ENCODE results near the gene BPIFB3. TPM values are rescaled to one million over a fixed set of nuclear protein-coding genes. Genes with fewer than 3 reads are reported as not detected.

BPIFB3 gene
- total RNA-seq, 1 donor, result not detected

DNA sequence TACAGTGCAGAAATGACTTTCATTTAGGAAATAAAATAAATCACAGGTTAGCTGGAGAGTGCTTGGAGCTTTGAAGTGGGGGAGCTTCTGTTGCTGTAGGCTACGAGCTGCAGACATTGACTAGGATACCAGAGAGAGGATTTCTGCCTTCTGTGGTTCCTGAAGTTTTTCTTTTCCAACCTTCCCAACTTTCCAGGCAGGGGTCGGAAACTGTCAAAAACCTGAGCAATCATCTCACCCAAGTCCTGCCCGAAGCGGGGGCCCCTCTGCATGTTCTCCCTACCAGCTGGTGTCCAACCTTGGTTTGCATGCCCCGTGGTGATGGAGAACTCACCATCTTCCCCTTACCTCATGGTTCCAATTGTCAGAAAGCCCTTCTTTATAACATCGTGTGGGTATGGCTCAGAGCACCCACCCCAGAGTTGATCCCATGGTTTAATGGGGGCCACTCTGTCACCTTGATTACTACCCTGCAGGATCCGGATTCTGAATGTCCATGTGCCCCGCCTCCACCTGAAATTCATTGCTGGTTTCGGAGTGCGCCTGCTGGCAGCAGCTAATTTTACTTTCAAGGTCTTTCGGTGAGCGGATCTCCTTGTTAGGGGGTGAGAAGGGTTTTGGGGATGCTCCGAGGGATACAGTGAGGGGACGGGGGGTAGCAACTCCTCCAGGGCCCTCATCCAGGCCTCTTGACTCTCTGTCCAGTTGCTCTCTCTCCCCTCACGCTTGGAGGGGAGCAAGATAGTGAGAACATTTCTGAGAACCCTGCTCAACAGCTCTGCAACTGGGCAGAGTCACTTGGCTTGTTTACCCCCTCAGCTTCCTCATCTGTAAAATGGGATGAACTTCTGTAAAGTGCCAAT, 41.1 kb upstream of the BPIFB3 start:
- H3K4me3 ChIP-seq (ENCODE audit: low read depth, low read length), result no peak overlapping the region
- no peak for DNase-seq (ENCODE audit: low read depth)
- no peak for TF ChIP-seq CTCF (IDR thresholded peaks at IDR 0.05; ENCODE audit: insufficient read depth, low read length)

DNA sequence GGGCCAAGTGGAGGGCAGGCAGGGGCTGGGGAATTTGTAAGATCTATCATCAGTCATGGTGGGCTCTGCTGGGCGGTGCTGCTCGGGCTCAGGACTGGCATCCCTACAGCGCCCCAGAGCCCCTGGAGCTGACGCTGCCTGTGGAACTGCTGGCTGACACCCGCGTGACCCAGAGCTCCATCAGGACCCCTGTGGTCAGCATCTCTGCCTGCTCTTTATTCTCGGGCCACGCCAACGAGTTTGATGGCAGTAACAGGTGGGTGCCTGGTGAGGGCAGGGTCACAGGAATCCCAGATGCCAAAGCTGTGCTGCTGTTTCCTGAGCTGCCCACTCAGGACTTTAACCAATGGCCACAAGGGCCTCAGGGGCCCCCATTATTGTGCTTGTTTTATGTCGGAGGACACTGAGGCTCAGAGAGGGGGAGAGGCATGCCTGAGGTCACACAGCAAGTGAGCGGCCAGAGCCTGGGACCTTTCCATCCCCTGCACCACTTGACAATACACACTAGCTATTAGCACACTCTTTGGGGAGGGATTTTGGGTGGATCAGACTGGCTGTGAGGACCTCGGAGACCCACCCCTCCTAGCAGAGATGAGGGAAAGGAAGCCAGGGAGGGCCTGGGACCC, 39.9 kb upstream of the BPIFB3 start:
- no peak for TF ChIP-seq CTCF (IDR thresholded peaks at IDR 0.05; ENCODE audit: insufficient read depth, low read length)
- no peak overlapping the region for H3K4me3 ChIP-seq (ENCODE audit: low read depth, low read length)
- DNase-seq (ENCODE audit: low read depth), result no peak

DNA sequence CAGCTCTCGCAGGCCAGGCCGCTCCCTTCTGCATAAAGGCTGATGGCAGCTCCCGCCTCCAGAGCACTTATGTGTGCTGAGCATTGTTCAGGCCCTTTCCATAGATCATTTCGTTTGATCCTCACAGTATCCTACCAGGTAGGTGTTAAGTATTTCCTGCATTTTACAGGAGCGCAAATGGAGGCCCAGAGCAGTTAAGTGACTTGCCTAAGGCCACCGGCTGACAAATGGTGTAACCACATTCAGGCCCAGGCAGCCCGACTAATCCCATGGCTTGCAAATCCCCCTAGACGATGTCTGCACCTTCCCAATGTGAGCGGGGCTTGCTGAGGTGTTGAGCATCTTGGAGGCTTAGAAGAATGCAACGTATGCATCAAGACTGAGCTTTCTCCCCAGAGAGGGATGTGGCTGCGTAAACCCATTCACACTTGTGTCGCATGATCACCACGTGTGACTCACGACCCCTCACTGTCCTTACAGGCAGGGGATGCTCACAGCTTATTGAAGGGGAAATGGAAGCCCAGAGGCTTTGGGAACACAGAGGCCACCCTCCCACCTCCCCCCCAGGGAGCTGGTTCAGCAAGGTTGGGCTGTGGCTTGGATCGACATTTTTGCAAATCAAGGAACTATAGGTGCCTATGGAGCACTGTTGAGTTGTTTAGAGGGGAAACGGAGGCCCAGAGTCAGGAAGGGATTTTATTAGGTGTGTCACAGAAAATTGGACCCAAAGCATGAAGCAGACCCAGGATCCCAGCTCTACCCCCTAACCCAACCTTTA, 39.2 kb upstream of the BPIFB3 start:
- TF ChIP-seq CTCF (IDR thresholded peaks at IDR 0.05; ENCODE audit: insufficient read depth, low read length), result no peak
- no peak for DNase-seq (ENCODE audit: low read depth)
- no peak overlapping the region for H3K4me3 ChIP-seq (ENCODE audit: low read depth, low read length)

- no peak for DNase-seq (ENCODE audit: low read depth)
- H3K4me3 ChIP-seq (ENCODE audit: low read depth, low read length), result no peak overlapping the region
- no peak for TF ChIP-seq CTCF (IDR thresholded peaks at IDR 0.05; ENCODE audit: insufficient read depth, low read length)
Measured at GRCh38 chr20:33015114-33015484, 38.6 kb upstream of the BPIFB3 start.

DNA sequence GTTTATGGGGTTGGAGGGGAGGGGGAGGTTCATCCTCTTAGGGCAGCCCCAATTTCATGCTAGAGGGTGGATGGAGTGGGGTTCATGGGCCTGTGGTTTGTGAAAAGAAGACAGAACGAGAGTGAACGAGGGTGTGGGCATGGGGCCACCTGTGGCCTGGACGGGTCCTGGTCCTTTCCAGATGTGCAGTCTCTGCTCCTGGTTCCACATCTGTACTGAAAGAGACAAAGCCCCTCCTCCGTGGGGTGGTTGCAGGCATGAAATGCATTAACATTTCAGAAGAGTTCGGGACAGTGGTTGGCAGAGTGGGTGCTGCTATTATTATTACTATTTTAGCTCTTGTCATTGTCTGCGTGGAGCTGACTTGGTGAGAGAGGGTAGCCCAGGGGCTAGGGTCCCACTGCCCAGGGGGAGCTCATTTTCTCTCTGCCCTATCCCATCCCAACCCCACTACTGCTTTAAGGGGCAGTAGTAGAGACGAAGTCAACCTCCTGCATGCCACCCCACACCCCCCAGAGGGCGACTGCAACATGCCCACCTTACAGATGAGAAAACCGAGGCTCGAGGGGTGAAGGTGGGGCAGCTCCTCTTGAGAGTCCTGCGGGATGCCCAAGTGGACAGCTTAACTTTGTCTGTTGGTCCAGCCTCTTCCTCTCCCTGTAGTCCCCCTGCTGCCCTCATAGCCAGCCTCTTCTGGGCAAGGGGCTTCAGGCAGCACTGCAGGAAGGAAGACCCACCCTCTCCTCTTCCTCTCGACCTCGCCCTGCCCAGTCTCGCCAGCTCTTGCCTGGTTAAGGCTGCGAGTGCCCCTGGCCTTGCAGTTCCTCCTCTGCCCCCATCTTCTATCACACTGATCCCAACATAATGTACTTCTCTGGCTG, 37.8 kb upstream of the BPIFB3 start:
- DNase-seq (ENCODE audit: low read depth), result no peak

More for the DNA sequence above, 37.8 kb upstream of the BPIFB3 start:
- no peak overlapping the region for H3K4me3 ChIP-seq (ENCODE audit: low read depth, low read length)
- no peak for TF ChIP-seq CTCF (IDR thresholded peaks at IDR 0.05; ENCODE audit: insufficient read depth, low read length)

Measured in fibroblast of the aortic adventitia (primary cell).